ENCODE measurements around the gene ACTA2.
"Not testable (repeated sequence)": the region's sequence is repeated elsewhere in the genome, so short reads cannot be mapped to it uniquely, and the experiment has no call there.

ACTA2 gene

DNA sequence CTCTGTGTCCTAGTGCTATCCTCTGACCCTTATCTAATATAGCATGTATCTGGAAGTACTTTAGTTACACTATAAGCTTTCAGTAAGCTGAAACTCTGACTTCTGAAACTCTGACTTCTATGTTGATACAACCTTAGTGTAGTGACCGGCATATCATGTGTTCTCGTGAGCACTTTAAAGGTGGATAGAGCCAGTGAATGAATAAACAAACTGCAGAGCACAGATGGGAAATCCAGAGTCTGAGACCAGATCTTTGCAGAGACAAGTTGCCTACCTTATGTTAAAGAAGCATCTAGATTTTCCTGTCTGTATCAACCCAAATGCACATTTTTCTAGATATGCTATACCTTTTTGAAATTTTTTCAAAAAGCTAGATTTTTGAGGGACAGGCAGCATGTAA is 3.5 kb downstream of the ACTA2 start:
- no peak for DNase-seq

DNA sequence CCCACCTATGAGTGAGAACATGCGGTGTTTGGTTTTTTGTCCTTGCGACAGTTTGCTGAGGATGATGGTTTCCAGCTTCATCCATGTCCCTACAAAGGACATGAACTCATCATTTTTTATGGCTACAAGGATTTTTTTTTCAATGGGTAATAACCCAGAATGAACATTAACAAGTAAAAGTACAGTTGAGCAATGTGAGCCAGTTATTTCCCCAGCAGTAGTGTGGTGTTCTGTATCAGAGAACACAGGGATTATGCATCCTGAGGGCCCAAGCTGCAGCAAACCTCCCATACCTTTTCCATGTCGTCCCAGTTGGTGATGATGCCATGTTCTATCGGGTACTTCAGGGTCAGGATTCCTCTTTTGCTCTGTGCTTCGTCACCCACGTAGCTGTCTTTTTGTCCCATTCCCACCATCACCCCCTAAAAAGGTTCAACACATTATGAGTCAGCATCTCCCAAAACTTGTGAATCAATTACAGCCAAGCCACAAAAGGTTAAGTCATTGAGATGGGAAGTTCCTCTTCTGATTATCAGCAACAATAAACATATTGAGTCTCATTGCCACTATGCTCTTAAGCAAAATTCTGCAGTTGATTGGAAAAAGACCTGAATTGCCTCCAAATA is 5.5 kb downstream of the ACTA2 start:
- DNase-seq = no peak

DNA sequence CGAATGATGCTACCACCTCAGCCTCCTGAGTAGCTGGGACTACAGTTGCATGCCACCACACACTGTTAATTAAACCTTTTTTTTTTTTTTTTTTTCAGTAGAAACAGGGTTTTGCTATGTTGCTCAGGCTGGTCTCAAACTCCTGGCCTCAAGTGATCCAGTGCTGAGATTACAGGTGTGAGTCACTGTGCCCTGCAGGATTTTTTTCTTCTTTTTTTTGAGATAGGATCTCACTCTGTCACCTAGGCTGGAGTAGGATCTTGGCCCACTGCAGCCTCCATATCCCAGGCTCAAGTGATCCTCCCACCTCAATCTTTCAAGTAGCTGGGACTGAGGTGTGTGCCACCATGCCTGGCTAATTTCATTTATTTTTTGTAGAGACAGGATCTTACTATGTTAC is 6.4 kb downstream of the ACTA2 start:
- DNase-seq = no peak

DNA sequence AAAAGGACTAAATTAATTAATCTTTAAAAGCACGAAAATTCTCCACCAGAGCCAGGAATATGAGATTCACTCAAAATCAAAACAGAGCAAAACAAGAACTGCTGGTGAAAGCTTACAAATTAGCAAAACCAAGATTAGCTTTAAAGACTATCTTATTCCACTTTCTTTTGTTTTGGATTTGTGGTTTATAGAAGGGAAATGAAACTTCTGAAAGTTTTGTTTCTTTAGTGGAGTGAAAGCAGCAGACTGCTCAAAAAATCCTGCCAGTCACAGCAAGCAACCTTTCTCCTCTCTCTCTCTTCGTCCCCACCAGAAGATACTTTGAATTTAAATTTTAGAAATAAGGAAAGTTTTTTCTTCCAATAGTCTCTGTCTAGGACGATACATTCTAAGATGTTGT is 7.8 kb downstream of the ACTA2 start:
- DNase-seq = no peak

DNA sequence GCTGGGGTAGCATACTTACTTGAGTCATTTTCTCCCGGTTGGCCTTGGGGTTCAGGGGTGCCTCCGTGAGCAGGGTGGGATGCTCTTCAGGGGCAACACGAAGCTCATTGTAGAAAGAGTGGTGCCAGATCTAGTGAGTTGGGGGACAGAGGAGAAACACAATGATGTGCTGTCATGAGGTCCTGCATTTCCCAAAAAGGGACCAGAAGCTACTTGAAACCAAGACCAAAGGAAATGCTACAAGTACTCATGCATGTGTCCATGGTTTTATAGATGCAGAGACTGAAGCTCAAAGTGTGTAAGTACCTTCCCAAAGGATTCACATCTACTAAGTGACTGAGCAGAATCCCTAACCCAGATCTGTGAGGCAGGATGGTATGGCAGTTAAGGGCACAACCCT is 8.8 kb downstream of the ACTA2 start:
- no peak for DNase-seq

DNA sequence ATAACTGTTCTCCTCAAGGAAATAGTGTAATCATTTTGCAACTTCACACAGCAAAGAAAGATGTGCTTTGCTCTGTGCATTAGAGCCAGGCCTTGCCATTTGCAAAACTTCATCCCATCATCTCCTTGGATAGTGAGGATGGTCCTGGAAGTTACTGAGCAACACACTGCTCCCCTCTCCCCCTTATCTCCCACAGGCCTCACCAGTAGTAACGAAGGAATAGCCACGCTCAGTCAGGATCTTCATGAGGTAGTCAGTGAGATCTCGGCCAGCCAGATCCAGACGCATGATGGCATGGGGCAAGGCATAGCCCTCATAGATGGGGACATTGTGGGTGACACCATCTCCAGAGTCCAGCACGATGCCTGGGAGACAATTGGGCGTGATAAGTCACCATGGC is 11.5 kb downstream of the ACTA2 start:
- no peak for DNase-seq

DNA sequence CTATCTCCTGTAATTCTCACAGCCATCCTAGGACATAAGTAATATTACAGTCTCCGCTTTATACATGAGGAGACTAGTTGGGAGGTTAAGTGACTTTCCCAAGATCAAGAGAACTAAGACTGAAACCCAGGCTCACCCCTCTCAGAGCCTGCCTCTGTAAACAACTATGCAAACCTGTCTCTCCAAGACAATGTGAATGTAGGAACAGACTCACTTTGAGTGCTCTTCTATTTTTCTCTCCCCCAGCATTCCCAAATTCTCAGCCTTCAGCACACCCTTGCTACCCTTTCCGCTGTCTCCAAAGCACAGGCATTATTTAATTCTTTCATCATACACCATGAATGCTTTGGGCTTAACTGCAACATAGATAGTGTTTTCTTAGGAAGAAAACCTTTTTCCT is 13.6 kb downstream of the ACTA2 start:
- no peak for DNase-seq

DNA sequence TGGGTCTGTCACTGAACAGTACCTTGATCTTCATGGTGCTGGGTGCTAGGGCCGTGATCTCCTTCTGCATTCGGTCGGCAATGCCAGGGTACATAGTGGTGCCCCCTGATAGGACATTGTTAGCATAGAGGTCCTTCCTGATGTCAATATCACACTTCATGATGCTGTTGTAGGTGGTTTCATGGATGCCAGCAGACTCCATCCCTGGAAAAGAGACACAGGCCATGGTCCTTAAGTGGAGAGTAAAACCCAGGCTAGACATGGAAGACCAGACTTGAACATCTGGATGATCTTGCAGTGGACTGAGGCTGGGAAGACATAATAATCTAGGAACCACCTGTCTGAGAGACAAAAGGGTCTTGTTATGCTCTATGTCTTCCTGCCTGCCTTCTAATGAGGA is 14.5 kb downstream of the ACTA2 start:
- no peak for DNase-seq

DNA sequence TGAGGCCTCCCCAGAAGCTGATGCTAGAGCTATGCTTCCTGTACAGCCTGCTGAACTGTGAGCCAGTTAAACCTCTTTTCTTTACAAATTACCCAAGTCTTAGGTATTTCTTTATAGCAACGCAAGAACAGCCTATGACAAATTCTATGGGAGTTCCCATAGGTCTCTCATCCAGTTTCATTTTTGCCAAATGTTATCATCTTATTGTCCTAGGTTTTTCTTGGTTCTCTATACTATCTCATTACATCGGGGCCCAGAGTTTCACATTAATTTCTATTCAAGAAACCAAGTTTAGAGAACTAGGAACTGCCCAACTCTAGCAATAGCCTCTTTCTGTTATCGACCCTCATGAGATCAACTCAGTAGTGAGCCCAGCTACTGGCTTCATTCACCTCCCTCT is 15.9 kb downstream of the ACTA2 start:
- no peak for DNase-seq

DNA sequence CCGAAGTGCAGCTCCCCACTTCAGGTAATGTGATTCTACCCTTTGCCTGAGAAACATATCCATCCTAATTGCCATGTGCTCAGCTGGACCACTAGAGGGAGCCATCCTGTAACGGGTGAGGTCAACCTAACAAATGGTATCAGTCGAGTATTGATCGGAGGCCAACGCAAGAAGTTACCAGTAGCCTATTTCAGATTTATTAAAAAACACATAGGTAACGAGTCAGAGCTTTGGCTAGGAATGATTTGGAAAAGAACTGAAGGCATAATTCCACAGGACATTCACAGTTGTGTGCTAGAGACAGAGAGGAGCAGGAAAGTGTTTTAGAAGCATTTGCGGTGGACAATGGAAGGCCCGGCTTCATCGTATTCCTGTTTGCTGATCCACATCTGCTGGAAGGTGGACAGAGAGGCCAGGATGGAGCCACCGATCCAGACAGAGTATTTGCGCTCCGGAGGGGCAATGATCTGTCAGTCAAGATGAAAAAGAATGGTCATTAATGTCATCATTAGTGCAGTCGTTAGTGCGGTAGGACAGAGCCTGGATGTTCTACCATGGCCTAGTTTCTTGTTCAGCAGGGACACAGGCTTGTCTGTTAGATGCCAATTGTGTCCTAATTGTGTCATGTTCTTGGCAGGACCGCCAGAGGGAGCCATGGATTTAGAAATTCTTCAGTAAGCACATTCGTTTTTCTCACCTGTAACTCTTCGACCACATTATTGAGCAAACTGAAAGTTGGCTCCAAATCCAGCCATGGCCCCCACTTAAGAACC is 17.5 kb downstream of the ACTA2 start:
- peak in 12 of 14 donors; percentile 15 to 75 (median 52) for DNase-seq

DNA sequence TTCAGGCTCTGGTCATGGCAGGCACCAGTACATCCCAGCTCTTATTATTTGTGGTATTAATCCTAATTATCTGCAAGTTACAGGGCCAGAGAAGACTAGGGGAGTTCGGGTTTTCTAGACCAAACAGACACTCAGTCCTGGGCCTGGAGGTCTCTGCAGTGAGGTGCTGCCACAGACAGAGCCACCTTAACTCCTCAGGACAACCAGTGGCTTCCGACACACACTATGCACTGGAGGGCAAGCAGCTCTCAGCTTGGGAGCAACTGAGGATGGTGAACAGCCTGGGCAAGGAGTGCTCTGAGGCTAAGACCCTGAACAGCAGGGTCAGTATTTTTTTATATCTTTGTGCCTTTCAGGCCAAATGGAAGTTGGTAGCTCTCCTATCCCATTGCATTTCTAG is 19.0 kb downstream of the ACTA2 start:
- DNase-seq = no peak

DNA sequence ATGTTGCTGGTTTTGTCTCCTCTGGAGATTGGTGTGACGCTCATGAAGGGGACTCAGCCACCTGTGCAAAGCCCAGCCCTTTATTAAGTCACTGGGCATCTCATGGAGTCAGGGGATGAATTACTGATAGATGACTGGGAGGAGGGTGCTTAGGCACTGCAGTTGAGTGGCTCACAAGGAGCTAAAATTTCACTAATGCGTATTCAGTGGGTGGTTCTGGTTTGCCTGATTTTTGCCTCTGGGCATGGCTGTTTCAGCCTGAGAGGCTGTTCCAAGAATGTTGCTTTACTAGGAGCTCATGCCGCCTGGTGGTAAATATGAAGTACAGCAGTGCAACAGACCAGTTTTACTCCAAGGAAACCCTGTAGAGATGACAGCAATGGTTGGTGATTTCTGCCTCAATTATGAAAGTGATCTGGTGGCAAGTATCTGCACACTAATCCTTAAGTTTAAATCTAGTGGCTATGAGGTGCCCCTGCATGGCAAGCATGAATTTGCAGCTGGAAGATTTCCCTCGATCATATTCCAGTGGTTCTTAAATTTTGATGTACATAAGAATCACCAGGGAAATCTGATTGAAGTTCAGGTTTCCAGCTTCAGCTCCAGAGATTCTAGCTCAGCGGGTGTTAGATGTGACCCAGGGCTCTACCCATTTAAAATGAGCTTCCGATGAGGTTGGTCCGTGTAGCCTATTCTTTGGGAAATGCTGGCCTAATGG is 19.9 kb downstream of the ACTA2 start:
- peak in 9 of 14 donors; percentile 13 to 53 (median 20) for DNase-seq

DNA sequence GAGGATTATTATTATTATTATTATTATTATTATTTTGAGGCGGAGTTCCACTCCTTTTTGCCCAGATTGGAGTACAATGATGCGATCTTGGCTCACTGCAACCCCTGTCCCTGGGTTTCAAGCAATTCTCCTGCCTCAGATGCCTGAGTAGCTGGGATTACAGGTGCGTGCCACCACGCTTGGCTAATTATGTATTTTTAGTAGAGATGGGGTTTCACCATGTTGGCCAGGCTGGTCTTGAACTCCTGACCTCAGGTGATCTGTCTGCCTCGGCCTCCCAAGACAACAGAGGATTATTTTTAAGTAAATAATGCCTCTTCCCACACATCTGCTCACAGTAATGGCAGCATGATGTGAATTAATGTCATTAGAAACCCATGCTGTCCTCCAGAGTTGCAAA is 20.5 kb downstream of the ACTA2 start:
- not testable (repeated sequence) for DNase-seq

DNA sequence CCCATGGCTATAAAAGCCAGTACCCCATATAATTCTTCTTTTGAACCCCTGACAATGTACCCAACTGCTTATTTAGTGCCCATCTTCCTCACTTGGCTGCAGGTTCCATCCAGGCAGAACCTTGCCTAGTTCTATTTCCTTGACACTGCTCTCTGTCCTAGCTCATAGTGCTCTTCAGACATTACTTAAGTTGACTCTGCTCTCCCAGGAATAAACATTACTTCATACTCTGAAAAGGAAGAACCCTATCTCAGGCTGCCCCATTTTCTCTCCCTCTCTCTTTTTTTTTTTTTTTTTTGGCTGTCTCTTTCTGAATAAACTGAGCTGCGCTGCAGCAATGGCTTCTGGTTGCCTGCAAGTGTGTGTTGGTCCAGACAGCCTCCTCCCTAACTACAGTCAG is 21.0 kb downstream of the ACTA2 start:
- DNase-seq = no peak

DNA sequence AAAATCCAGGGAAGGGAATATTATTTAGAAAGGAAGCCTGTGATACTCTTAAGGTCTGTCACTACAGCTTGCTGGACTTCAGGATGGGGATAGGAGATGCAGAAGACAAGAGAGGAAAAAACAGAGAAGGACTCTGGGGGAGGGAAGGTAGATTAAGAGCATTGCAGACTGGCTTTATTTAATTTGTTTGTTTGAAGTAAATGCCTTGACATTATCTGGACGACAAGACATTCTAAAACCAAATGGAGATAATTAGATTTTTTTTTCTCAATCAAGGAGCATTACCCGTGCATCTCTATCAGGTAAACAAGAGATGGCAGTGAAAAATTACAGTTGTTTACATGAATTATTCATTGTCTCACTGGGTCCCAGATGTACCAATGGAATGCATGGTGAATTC is 24.3 kb downstream of the ACTA2 start:
- DNase-seq = no peak

DNA sequence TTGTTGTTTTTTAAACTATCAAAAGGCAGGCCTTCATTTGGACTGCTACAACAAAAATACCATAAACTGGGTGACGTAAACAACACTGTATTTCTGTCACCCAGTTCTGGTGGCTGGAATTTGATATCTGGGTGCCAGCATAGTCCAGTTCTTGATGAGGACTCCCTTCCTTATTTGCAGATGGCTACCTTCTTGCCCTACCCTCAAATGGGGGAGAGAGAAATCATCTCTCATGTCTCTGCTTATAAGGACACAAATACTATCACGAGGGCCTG is 25.2 kb downstream of the ACTA2 start:
- DNase-seq = no peak

DNA sequence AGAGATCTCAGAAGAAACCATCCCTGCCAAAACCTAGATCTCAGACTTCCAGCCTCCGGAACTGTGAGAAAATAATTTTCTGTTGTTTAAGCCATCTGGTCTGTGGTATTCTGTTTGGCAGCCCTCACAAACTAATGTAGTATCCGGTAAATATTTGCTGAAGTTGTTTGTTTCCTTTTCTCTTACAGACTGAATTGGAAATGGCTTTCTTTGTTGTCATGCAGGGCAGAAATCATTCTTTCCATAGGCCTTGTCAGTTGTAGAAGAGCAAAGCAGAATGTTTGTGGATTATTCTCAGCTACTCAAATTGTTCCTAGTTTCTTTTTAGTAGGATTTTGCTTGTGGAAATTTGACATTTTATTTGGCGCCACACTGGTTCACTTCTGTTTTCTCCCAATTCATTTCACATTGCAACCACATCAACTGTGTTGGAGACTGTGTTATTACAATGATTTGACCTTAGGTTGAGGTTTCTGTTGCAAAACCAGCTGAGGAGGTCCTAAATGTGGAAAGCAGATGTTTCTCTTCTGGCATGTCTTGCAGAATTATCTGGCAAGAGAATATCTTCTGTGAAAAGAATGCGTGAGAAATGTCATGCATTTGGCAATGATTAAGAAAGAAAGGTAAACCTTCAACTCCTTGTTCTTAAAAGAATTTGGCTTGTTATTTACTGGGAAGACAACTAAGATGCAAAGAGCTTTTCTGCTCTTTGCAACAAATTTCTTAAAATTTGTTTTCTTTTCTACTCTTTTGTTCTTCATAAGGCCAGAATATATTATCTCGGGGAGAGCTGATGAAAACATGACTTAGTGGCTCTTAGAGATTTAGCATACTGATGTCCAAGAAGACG is 25.8 kb downstream of the ACTA2 start:
- peak in 1 of 14 donors; percentile 32 for DNase-seq

DNA sequence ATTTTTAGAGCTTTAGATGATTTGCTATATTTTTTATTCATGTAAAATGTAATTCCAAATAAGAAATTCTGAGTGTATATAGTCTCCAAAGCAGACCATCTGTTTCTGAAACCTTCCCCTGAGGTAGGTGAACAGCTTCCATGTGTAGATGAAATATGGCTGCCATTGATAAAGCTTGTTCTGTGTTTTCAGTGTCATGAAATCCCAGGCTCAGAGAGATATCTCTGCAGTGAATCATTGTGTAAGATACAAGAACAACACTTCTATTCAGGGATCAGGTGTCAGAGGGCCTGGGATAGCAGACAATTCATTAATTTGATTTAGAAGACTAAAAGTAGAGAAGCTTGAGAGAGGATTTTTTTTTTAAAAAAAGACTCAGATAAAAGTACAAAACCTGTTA is 29.1 kb downstream of the ACTA2 start:
- DNase-seq = no peak

DNA sequence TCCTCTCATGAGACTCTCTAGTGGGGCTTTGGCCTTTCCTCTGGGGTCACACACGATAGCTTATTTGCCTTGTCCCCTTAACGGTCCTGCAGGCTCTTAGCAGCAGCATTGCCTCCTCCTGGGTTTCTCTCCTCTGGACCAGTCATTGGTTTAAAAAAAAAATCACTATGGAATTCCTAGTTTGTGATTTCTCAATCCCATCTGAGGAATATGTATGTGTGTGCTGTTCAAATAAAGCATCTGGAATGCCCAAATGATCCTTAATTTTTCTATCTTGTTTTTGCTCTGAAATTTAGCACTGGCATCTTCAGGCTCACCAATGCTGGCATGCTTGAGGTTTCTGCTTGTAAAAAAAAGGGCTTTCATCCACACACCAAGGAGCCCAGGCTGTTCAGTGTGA is 30.5 kb downstream of the ACTA2 start:
- no peak for DNase-seq

DNA sequence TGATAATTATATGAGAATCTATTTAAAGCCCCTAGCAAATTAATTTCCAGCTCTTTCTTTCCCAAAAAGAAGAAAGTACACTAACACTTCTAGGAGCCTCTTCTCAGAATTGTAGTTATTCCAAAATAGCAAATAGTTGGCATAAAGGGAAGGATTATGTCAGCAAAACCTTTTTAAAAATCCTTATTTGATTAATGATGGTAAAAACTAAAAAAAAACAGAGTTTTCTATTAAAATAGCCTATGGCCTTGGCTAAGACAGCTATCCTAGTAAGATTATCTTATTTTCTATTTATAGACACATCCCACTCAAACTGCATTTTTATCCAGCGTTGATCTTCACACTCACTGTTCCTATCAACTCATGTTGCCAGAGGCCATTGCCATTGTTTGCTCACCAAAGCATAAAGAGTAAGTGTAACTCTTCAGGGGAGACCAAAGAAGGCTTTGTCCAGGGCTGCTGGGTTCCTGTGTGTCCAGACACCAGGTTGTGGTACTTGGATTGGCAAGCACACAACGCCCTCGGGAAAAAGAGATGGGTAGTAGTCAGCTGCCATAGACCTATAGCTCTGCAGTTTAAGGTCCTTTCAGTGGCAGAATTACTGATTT is 31.5 kb downstream of the ACTA2 start:
- no peak for DNase-seq

DNA sequence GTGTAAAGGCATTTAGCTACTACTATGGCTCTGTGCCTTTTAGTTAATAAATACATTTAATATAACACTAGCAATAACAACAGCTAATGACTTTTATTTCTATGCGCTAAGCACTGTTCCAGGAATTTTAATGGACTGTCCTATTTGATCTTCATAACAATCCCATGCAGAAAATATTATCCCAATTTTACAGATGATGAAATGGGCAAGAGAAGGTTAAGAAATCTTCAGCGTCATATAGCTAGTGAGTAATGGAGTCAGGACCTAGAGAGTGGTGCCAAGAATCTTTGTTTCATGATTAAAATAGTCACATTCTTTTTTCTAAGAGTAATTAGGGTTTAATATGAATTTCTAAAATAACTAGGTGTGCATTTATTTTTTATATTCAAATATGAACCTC is 32.4 kb downstream of the ACTA2 start:
- DNase-seq = no peak

DNA sequence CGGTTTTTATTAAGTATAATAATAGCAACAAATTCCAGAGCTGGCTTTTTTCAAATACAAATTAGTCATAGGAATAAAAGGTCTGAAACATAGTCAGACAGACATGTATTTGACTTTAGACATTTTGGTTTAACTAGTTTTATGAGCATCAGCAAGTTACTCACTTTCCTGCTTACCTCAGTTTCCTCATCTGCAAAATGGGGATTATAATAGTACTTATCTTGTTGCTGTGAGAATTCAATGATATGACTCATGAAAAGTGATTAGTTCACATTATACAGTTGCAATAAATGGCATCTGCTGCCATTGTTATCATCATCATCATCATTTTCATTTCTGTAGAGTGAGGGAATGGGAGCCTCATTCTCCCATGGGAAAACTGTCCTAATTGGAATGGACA is 33.5 kb downstream of the ACTA2 start:
- no peak for DNase-seq
